GM12891 (cell line): Measurements from ENCODE around the gene SMNDC1. TPM values are rescaled to one million over a fixed set of nuclear protein-coding genes. Genes with fewer than 3 reads are reported as not detected.

ENCODE experiments used
- DNase-seq: peaks from one replicate; pipeline ENCODE4 v3.0.0; 2011; ENCODE audit warnings: low spot score; ENCODE audit not compliant: insufficient read length
- FAIRE-seq: peaks from 2 replicates; lab custom pipeline; 2011; peaks lifted over from hg19 to GRCh38; lab: Jason Lieb, UNC
- PAX5 ChIP-seq: IDR thresholded peaks from 2 replicates; pipeline ENCODE4 v1.6.1; 2011; ENCODE audit warnings: low read length, moderate library complexity, mild to moderate bottlenecking; ENCODE audit not compliant: insufficient read depth, severe bottlenecking
- POLR2A ChIP-seq: IDR thresholded peaks from 2 replicates; pipeline ENCODE4 v1.6.1; 2011; ENCODE audit warnings: low read depth, low read length, control low read depth
- POLR2AphosphoS5 ChIP-seq: IDR thresholded peaks from 2 replicates; pipeline ENCODE4 v1.6.1; 2011; ENCODE audit warnings: low read depth, low read length, control low read depth
- POU2F2 ChIP-seq: IDR thresholded peaks from 2 replicates; pipeline ENCODE4 v1.6.1; 2011; ENCODE audit warnings: low read depth, mild to moderate bottlenecking, control low read depth, low read length, moderate library complexity
- SPI1 ChIP-seq: IDR thresholded peaks from 2 replicates; pipeline ENCODE4 v1.6.1; 2011; ENCODE audit warnings: low read depth, low read length, control low read depth
- TAF1 ChIP-seq: IDR thresholded peaks from 2 replicates; pipeline ENCODE4 v1.6.1; 2011; ENCODE audit warnings: low read depth, low read length, control low read depth
- polyA plus RNA-seq: library from polyadenylated mRNA; unstranded; fragments of >200 nt; gene quantifications from one replicate; pipeline ENCODE4 v1.2.1, GENCODE V29; 2012; ENCODE audit warnings: low read depth, missing spikeins, inconsistent platforms; ENCODE audit not compliant: missing spikeins

The SMNDC1 gene
- polyA plus RNA-seq, result 22.3 TPM

DNA sequence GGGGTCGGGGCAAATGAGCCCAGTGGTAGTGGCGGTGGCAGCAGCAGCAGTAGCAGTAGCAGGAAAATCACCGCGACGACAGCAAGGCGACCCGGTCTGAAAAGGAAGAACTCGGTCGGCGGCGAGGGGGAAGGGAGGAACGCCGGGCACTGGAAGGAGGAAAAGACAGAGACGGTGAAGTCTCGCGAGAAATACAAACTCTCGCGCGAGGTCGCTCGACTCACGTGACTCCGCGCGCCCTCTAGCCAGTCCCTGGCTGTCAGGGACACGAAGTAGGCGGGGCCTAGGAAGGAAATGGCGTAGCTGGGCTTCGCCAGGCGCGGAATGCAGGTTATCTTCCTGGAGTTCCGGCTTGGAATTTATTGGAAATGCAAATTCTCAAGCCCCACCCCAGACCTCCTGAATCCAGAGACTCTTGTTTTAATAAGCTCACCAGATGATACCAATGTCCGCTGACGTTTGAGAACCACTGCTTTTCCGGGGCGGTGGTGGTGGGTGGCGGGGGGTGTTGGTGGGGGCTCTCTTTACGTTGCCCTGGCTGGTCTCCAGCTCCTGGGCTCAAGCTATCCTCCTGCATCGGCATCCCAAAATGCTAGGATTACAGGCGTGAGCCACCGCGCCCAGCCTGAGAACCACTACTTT lies at the start of gene SMNDC1:
TSS of gene SMNDC1 (minus strand) at position 141 of the 642 bp plus-strand sequence. CDS start 1,333 bp downstream, outside the sequence.
- peak; percentile 92 for TF ChIP-seq TAF1
- TF ChIP-seq POLR2AphosphoS5, result peak; percentile 93
- TF ChIP-seq SPI1, result 0 out of 2 replicates have a peak, but pooled peaks have one; percentile 9
- TF ChIP-seq PAX5, result no peak
- peak; percentile 84 for TF ChIP-seq POU2F2
- peak; percentile 95 for TF ChIP-seq POLR2A
- FAIRE-seq (peak; percentile 99), DNase-seq (peak; percentile 88)

DNA sequence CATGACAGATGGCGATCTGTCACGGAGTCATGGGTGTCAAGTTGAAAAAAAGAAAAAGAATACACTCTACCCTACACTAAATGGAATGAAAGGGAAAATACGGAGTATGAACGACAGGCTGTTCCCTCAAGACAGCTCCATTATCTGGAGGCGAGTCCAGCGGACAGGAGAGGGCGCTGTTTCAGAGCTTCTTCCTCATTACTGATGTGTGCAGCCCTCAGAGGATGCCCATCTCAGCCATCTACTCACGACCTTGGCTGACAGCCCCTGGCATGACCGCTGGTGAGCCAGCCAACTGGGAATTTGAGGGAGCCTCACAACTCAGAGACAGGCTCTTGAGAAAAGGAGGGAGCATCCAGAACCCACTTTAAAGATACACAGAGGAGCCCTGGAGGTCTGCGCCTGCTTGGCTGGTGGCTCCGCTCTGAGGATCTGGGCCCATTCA lies 49.6 kb upstream of the SMNDC1 start:
- no peak for TF ChIP-seq POLR2AphosphoS5
- TF ChIP-seq POU2F2, result no peak
- no peak for TF ChIP-seq PAX5
- no peak for TF ChIP-seq POLR2A
- TF ChIP-seq SPI1, result no peak
- no peak for TF ChIP-seq TAF1
- no peak for DNase-seq
- FAIRE-seq, result peak; percentile 90

DNA sequence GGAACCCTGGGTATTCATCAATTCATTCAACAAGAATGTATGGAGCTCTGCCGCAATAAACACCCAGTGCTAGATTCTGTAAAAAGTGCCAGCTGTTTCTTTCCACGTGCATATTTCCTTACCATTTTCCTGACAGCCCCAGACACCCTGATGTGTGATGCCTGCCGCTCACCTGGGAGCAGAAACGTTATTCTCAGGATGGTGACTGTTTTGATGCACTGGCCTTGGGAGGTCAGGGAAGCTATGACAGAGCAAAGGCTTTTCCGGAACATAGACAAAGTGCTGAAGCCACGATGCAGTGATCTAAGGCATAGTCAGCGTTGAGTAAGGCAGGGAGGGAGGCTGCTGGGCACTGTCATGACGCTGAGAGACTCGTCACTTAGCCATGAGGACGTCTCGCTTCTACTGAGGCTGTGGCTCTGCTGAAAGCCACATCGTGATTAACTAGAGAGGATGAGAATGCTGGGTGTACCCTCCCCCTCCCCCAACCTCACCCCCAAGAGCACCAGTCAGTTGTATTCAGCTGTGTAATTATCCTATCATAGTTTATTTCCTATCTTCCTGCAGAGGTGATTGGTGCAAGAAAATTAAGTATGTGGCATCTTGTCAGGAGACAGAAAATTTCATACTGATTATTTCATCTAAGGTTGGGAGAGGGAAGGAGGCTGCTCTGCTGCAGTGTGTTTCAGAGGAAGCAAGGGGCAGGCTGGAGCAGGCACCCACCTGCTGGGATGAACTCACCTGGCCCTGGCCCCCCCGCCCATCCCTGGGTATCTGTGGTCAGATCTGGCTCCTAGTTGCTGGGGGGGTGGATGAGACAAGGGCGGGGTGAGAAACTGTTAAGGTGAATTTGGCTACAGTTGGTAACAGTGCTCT lies 48.8 kb upstream of the SMNDC1 start:
- FAIRE-seq (peak; percentile 67), DNase-seq (no peak)
- TF ChIP-seq POU2F2 (no peak), PAX5 (no peak), TAF1 (no peak), SPI1 (no peak), POLR2AphosphoS5 (no peak), POLR2A (no peak)

DNA sequence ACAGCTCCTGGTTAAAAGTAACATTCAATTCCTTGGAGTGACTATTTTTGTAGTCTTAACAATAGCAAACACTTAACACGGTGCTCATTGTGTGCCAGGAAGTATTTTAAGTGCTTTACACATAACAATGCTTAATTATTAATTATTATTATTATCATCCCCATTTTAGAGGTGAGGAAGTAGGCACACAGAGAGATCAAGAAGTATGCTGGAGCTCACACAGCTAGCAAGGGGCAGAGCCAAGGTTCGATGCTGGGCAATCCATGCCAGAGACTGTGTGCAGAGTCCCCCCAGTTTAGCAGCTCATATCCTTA lies 48.2 kb upstream of the SMNDC1 start:
- no peak for FAIRE-seq
- DNase-seq, result no peak
- TF ChIP-seq PAX5 (no peak), SPI1 (no peak), POLR2AphosphoS5 (no peak), POLR2A (no peak), POU2F2 (no peak), TAF1 (no peak)

DNA sequence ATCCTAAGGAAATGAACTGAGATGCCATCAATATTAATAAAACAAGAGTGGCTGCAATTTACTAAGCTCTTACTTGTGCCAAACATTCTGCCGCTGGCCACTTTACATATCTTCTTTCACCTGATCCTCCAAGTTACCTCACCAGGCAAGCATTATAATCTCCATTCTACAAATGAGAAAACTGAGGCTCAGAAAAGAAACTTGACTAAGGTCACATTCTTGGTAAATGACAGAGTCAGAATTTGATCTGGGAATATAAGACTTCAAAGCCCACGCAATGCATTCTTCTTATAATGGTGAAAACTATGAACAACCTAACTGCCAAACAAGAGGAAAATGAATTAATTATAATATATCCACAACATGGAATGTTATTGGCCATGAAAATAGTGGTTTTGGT lies 46.1 kb upstream of the SMNDC1 start:
- no peak for FAIRE-seq
- no peak for TF ChIP-seq SPI1
- TF ChIP-seq POLR2A, result no peak
- TF ChIP-seq POU2F2, result no peak
- no peak for TF ChIP-seq POLR2AphosphoS5
- TF ChIP-seq PAX5, result no peak
- no peak for TF ChIP-seq TAF1

DNA sequence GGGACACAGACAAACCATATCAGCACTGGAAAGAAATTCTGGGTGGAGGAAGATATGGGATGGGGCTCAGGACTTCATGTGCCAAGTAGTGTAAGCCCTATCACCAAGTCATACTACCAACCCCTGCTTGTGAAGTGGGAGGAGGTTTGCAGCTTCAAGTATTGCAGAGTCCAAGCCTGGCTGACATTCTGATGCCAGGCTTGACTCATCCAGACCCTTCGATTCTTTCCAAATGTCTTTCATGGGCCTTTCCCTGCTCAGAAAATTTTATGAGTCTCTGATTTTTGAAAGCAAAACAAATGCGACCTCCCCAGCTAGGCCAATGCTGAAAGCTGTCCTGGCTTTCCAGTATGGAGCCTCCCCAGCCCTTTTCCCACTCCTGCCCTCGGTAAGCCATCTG lies 45.1 kb upstream of the SMNDC1 start:
- DNase-seq (no peak), FAIRE-seq (no peak)
- TF ChIP-seq SPI1, result no peak
- no peak for TF ChIP-seq TAF1
- no peak for TF ChIP-seq POLR2AphosphoS5
- no peak for TF ChIP-seq POLR2A
- no peak for TF ChIP-seq POU2F2
- no peak for TF ChIP-seq PAX5

More for the DNA sequence above, 46.1 kb upstream of the SMNDC1 start:
- no peak for DNase-seq

DNA sequence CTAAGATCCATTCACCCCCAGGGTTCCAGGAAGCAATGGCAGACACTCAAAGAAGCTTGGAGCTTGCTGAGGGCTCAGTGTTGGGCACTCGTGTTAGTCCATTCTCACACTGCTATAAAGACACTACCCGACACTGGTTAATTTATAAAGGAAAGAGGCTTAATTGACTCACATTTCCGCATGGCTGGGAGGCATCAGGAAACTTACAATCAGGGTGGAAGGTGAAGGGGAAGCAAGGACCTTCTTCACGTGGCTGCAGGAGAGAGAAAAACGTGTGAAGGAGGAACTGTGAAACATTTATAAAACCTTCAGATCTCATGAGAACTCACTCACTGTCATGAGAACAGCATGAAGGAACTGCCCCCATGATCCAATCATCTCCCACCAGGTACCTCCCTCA lies 44.7 kb upstream of the SMNDC1 start:
- FAIRE-seq (no peak), DNase-seq (no peak)
- TF ChIP-seq POLR2A (no peak), POLR2AphosphoS5 (no peak), TAF1 (no peak), PAX5 (no peak), POU2F2 (no peak), SPI1 (no peak)

DNA sequence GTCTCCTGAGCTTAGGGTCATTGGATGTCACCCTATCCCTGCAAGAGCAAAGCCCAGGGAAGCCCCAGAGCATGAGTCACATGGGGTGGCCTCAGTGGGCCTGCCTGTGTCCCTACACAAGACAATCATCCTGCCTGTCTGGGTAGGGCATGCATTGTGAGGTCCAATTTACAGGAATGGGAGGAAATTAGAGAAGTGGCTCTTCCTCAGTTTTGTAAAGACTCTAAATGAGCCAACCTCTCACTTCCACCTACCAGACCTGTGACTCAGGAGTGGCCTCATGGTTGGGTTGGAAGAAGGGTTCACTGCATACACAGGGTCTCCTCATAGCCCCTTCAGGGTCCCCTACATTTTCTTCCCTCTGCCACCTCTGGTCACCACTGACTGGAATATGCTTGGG lies 43.6 kb upstream of the SMNDC1 start:
- no peak for TF ChIP-seq PAX5
- TF ChIP-seq TAF1, result no peak
- no peak for TF ChIP-seq POLR2AphosphoS5
- TF ChIP-seq SPI1, result peak; percentile 59; the same call in 1 of the 2 replicates
- FAIRE-seq, result no peak
- DNase-seq, result no peak

DNA sequence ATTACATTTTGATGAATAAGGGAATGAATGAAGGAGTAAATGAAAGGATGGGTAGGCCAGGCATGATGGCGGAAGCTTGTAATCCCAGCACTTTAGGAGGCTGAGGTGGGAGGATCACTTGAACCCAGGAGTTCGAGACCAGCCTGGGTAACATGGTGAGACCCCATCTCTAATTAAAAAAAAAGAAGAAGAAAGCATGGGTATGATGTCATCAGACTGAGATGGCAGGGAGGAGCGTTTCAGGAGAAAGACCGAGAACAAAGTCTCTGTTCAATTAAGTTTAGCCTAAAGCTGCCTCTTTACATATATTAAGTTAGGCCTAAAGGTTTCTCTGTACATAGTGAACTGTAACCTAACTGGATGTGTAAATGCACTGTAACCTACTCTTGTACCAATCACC lies 42.2 kb upstream of the SMNDC1 start:
- TF ChIP-seq POU2F2, result no peak
- TF ChIP-seq POLR2AphosphoS5, result no peak
- TF ChIP-seq SPI1, result no peak
- no peak for TF ChIP-seq TAF1
- no peak for TF ChIP-seq PAX5
- TF ChIP-seq POLR2A, result no peak
- no peak for DNase-seq
- no peak for FAIRE-seq

DNA sequence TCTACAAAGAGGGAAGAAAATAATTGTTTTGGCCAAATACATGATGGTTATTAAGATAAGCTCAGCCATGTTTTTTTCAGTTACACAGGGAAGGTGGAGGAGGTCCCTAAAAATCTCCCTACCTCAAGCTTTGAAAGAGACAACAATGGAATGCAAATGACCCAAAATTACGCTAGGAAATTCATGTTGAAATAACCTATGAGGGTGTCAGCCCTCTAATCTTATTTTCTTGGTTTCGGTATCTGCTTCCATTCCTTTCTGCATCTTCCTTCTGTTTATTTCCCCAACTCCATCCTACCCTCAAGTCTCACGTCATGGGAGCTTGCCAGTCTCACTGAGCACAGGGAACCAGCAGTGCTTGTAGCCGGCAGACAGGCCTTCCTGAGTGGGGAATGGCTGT lies 40.6 kb upstream of the SMNDC1 start:
- FAIRE-seq, result no peak
- TF ChIP-seq POLR2AphosphoS5 (no peak), POU2F2 (no peak), POLR2A (no peak), TAF1 (no peak), PAX5 (no peak), SPI1 (no peak)
- no peak for DNase-seq
